Fibroblast of peridontal ligament (primary cell): ENCODE measurements around the gene ZBTB47.

ENCODE experiments used
- DNase-seq: peaks from one replicate; pipeline ENCODE4 v3.0.0-alpha.2; 2010; ENCODE audit errors: extremely low read depth

ZBTB47 gene

DNA sequence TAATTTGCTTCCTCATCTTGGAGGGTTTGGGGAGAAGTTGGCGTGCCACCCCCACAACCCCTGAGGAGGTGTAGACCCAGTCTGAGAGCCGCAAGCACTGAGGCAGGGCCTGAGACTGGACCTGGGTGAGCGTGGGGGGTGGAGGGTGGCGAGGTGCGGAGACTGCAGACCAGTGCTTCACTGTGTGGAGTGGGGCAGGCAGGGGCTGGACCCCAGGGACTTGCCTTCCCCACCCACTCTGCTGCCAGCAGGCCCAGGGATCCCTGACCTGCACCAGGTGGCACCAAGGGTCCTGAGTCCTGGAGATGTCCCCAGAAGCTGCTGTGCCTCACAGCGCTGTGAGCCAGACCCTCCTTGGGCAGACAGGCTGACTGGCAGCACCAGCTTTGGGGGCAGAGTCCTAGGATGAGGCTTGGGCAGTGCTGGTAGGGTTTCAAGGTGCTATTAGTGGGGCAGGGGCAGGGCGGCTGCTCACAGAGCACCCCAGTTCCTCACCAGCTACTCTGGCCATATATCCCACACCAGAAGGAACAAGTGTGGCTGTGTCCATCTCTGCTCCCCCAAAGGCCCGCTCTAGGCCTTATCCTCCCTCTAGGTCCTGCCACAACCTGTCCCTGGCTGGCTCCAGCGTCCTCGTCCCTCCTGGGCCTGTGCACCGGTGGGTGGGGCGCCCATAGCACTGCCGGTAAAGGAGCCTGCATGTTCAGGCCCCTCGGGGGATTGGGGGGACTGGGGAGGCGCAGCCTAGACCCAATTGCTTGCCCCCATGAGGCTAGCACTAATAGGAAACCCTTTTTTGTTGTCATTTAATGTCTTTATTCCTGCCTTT lies 11.8 kb downstream of the ZBTB47 start:
- no peak for DNase-seq

DNA sequence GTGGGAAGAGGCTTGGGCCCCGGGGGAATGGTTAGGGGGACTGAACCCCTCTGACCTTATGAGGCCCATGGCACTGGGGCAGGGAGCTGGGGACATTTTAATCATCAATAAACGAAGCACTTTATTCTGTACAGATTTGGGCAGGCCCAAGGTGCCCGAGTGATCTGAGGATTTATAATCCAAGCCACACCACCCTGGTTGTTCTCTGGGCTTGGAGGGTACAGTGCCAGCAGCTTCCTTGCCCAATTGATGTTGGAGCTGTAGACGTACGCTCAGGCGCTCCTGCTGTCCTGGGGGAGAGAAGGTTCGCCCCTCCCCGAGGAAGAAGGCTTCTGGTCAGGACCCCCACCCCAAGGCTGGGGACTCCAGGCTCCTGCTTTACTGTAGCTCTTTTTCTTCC lies 12.5 kb downstream of the ZBTB47 start:
- no peak for DNase-seq

DNA sequence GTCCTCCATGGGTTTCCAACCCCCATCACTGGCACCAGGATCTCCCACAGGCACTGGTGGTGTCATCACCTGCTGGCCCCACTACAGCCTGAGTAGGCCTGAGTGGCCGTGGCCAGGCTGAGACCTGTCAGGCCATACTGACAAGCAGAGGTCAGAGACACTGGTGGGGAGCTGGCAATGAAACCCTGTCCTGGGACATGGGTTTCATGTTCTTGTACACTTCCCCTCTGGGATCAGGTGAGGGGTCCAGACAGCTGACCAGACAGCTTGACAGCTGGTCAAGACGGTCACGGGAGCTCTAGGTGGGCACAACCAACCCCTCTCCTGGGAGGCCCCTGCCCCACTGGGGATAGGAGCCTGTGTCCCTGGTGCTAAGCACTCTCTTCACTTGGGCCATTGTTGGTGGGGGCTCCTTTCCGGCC lies 13.1 kb downstream of the ZBTB47 start:
- DNase-seq: no peak

DNA sequence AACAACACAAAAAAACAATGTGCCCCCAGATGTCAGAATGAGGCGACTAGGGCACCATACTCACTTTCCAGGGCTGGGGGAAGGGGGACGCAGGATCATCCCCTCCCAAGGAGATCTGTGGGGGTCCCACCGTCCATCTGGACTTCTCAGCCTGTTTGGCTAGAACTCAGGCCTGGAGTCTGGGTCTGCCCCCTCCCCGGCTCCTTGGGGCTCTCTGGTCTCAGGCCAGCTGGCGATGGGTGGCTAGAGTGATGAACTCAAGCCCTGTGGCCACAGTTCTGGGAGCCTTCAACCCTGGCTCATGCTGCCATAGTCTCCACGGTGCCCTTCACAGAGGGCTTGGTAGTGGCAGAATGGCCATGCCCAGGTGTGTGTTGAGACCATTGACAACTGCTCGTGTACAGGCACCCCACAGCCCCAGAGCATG lies 13.6 kb downstream of the ZBTB47 start:
- no peak for DNase-seq

DNA sequence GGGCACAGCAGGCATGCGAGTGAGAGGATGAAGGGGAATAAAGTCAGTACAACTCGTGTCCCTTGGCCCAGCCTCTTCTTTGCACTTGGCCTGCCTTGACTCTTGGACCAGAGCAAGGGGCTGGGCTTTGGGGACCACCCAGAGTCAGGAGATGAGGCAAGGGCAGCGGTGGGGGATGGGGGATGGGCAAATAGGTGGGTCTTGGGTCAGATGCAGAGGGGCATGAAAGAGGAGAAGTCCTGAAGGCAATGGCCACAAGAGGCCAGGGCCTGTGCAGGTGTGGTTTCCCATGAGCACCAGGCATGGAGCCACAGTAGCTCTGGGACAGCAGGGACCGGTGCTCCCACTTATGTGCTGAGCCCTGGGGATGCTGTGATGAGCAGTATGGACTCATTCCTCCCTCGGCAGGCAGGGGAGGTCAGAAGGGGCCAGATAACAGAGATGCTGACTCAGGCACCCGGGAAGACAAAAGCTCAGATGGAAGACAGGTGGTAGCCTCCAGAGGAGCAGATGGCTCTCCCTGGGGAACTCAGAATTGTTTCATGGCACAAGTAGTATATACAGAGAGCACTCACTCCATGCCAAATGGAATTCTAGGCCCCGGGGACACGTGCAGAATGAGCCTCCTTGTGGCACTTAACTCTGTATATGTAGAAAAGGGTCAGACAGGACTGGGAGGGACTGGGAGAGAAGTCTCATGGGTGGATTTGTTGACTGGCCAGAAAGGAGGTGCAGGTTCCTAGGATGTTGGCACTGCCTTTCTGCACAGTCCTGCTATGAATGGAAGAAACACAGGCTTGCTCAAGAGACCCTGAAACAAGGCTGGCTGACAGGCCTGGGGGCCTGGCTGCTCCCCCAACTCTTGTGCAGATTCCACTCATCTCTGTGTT lies 14.3 kb downstream of the ZBTB47 start:
- no peak for DNase-seq

DNA sequence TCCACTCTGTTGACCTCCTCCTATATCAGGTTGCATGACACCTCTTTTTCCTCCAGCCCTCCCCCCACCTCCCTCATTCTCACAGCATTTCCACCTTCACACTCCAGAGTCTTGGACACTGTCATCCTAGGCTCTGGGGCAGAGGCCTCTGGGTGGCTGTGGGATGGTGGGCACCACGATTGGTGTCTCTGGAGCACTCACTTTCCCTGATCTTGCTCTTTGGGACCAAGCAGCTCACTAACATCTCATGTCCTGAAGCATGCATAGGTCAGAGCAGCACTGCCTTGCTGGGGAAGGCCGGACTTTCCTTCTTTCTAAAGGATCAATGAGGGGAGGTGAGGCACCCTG lies 14.9 kb downstream of the ZBTB47 start:
- no peak for DNase-seq

DNA sequence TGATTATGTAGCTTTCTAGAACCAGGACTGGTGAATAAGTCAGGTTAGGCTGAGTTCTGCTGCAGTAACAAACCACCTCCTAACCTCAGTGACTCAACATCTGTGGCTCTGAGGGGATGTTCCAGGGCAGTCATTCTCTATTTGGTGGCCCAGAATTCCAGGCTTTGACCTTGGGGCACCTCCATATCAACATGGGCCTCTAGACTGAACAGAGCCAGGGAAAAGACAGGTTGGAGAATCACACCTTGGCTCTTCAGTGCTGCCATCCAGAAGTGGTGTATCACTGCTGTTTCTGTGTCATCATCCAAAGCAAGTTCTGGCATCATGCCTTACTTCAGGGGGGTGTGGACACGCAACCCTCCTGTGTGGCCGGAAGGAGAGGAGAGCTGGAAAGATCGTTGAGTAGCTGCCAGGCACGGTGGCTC lies 15.3 kb downstream of the ZBTB47 start:
- no peak for DNase-seq

DNA sequence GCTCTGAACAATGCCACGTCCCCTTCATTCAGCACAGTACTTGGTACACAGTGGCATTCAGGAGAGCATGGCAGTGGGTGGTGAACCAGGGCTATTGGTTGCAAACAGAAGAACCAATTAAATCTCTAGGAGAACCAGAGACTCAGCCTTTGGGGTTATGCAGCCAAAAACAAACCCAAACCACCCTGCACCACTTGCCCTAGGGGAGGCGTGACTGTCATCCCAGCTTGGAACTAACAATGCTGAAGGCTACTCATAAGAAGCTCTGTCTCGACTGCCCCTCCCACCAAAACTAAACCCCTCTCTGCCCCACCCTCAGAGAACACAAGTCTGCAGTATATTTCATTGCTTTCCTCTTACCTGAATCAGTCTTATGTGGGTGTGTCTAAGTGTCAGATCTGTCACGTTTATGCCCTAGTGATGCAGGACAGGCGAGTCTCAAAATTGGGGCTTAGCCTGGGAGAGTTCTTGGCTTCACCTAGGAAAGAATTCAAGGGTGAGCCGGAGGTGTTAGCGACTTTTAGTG lies 16.6 kb downstream of the ZBTB47 start:
- DNase-seq: no peak

DNA sequence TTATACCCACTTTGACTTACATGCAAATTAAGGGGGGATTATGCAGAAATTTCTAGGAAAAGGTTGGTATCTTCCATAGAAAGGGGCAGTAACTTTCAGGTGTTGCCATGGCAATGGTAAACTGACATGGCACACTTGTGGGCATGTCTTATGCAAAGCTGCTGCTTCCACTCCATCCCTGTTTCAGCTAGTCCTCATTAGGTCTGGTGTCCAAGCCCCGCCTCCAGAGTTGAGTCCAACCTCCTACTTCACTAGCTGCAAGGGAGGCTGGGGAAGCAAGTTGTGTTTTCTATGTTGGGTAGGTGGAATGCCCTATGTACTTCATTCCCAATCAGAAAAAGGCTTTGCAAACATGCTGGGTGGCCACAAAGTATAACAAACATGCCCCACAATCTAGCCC lies 17.2 kb downstream of the ZBTB47 start:
- no peak for DNase-seq

DNA sequence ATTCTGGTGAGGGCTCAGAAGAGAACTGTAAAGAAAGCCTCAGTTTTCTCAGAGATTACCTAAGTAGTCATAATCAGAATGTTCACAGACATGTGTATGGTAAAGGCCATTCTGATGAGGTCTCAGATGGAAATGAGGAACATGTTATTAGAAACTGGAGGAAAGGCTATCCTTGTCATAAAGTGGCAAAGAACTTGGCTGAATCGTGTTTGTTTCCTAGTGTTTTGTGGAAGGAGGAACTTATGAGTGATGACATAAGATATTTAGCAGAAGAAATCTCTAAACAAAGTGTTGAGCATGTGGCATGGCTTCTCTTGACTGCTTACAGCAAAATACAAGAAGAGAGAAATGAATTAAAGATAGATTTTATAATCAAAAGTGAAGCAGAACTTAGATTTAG lies 19.0 kb downstream of the ZBTB47 start:
- no peak for DNase-seq

DNA sequence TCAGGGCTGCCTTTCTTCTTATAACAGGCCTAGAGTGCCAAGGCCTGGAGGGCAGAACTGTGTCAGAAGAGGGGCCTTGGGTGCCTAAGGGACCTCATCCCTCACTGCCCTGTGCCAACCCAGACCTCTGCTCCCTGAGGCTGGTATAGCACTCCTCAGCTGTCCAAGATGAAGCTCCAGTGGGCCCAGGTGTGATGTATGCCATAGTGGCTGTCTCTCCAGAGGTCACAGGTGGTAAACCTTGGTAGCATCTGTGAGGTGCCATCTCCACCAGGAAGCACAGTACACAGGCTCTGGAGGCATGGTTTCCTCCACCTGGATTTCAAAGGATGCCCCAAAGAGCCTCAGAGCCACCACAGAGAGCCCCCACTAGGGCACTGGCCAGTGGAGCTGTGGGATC lies 19.6 kb downstream of the ZBTB47 start:
- DNase-seq: no peak

DNA sequence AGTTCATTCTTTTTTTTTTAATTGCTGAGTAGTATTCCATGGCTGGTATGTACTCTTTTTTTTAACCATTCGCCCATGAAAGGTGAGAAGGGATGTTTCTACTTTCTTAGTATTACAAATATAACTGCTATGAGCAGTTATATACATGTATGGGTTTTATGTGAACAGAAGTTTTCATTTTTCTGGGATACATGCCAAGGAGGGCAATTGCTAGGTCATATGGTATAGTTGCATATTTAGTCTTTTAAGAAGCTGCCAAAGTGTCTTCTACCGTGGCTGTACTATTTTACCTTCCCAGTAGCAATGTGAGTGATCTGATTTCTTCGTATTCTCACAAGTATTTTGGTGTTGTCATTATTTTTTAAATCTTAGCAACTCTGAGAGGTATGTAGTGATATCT lies 20.6 kb downstream of the ZBTB47 start:
- no peak for DNase-seq

DNA sequence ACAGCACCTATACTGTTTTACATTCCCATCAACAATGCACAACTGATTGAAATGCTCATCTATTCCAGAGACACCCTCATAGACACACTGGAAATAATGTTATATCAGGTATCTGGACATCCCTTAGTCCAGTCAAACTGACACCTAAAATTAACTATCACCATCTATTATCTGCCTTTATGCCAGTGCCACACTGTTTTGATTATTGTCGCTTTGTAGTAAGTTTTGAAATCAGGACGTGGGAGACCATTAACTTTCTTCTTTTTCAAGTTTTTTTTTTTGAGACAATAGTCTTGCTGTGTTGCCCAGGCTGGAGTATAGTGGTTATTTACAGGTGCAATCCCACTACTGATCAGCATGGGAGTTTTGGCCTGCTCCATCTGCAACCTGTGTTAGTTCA lies 22.4 kb downstream of the ZBTB47 start:
- DNase-seq: no peak

DNA sequence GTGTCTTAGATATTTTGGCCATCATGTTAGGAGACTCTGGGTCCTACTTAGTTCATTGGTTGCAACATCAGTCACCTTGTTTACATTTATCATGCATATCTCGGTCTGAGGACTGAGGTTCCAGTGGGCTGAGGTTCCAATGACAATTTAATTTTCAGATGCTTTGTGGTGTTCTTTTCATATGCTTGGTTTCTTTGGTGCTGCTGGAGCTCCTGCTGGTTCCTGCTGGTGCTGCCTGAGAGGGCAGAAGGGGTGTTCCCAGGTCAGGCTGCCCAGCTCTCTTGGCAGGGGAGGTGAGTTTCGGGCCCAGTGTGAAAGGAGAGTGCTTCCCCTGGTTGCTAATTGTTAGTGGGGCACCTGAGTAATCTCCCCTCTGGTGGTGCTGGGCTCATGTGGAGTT lies 24.9 kb downstream of the ZBTB47 start:
- no peak for DNase-seq

DNA sequence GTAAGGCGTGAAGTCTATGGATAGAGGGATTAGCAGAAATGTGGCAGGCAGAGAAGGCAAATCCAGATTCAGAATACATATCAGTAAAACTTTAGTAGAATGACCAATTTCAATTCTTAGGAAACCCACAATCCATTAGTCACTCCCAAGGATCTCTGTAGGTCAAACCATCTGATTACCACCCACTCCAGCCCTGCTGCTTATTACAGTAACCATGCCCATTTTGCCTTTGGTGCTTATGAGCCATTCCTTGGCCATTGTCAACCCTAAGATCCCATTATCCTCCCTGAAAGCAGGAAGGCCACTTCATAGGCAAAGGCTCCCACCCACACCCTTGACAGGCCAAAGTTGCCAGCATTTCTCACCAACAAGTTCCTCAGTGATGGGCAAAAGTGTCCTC lies 26.8 kb downstream of the ZBTB47 start:
- DNase-seq: peak; percentile 60

DNA sequence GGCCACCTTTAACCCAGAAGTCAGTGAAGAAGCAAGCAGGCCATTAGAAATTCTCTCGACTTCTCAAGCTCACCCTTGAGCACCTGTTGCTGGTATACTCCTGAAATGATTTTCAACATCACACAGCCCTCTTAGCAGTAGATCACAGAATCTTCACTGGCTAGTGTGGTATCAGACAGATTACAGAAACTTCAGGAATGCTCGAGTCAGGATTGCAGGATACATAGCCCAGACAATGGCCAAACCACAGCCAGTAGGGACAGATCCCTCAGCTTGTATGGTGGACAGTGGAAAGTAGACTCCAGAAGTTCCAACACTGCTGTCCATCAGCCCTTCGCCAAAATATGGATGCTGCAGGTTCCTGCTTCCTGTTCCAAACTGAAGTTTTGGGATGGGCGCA lies 27.3 kb downstream of the ZBTB47 start:
- peak; percentile 41 for DNase-seq

DNA sequence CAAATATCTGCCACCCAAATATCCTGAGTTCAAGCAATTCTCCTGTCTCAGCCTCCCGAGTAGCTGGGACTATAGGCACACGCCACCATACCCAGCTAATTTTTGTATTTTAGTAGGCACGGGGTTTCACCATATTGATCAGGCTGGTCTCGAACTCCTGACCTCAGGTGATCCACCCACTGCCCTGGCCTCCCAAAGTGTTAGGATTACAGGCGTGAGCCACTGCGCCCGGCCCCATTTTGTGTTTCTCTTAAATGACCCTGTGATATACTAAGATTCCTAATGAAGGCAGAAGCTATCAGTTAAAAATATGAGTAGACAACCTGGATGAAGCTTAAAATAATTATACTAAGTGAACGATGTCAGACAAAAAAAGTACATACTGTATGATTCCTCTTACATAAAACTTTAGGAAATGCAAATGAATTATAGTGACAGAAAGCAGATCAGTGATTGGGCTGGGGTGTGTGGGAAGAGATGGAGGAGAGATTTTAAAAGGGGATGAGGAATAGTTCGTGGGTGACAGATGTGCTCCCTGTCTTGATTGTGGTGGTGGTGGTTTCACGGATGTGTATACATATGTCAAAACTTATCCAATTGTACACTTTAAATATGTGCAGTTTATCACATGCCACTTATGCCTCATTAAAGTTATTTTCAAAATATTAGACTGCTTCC lies 28.0 kb downstream of the ZBTB47 start:
- no peak for DNase-seq

DNA sequence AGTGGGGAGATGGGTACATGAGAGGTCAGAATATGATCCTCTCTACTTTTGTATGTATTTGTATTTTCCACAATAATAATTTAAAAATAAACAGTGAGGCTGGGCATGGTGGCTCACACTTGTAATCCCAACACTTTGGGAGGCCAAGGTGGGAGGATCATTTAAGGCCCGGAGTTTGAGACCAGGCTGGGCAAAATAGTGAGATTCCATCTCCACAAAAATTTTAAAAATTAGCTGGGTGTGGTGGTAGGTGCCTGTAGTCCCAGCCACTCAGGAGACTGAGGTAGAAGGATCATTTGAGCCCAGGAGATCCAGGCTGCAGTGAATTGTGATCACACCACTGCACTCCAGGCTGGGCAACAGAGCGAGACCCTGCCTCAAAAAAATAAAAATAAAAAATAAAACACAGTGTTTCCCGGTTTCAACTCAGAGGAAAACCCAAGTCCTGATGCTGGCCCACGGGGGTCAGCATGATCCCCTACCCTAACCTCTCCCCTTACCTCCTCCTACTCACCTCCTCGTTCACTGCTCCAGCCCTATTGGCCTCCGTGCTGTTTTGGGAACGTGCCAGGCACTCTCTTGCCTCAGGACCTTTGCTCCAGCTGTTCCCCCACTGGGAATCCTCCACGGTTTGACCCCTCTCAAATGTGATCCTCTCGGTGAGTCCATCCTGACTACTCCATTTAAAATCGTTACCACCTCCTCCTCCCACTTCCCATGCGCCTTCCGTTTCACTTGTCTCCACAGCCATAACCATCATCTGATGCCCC lies 29.0 kb downstream of the ZBTB47 start:
- no peak for DNase-seq

DNA sequence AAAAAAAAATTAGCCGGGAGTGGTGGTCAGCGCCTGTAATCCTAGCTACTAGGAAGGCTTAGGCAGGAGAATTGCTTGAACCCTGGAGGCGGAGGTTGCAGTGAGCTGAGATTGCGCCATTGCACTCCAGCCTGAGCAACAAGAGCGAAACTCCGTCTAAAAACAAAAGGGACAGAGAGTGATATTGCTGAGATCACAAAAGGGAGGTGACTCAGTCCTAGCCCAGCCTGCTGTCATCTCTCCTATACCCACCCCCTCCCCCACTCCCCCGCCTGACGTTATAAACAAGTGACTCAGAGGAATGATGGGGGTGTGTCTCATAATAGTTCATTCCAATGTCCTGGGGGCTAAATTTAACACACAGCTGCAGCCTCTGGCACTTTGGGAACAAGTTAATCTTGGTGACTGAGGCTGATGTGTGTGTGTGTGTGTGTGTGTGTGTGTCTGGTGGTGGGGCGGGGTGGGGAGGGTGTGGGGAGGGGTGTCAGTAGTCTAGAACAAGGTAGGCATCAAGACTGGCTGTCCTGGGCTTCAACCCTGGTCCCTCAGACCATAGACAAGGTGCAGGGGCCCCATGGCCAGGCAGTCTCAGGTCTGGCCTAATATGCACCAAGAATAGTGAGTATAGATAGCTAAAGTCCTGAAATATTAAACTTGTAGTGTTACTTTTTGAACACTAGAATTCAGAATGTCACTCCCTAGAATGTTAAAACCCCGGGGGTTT lies 30.5 kb downstream of the ZBTB47 start:
- DNase-seq: peak; percentile 86

DNA sequence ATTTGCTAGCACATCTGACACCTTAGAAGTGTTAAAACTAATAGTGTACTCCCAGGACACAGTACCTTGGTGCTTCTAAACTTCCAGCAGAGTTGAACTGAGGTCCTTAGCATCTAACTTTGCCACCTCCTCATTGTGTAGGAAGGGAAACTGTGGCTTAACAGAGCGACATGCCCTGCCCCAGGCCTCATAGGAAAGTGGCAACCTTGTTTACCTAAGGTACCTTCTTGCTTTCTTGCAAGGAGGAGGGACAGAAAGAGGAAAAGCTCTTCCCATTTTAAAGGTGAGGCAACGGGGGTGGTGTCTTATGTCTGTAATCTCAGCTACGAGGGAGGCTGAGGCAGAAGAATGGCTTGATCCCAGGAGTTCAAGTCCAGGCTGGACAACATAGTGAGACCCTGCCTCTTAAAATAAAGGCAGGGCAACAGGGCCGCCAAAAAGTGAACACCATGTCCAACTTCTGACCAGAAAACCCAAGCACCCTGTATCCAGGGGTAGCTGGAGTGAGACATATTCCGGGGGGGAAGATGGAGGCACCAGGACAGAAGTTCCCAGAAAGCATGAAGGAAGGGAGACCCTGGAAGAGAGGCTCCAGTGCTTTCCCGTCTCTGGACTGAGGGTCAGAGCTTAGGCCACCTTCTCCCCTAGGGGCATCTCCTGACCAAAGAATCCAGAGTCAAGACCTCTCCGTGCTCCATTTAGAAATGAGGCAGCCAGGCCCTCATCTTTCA lies 31.3 kb downstream of the ZBTB47 start:
- no peak for DNase-seq
